HuH-7.5 (cell line): ENCODE data around the gene NIPSNAP3A.
"Not testable (repeated sequence)": the region's sequence is repeated elsewhere in the genome, so short reads cannot be mapped to it uniquely, and the experiment has no call there.

ENCODE experiments used
- DNase-seq: peaks from one replicate; pipeline ENCODE4 v3.0.0; 2011; ENCODE audit warnings: low spot score

The NIPSNAP3A gene

DNA sequence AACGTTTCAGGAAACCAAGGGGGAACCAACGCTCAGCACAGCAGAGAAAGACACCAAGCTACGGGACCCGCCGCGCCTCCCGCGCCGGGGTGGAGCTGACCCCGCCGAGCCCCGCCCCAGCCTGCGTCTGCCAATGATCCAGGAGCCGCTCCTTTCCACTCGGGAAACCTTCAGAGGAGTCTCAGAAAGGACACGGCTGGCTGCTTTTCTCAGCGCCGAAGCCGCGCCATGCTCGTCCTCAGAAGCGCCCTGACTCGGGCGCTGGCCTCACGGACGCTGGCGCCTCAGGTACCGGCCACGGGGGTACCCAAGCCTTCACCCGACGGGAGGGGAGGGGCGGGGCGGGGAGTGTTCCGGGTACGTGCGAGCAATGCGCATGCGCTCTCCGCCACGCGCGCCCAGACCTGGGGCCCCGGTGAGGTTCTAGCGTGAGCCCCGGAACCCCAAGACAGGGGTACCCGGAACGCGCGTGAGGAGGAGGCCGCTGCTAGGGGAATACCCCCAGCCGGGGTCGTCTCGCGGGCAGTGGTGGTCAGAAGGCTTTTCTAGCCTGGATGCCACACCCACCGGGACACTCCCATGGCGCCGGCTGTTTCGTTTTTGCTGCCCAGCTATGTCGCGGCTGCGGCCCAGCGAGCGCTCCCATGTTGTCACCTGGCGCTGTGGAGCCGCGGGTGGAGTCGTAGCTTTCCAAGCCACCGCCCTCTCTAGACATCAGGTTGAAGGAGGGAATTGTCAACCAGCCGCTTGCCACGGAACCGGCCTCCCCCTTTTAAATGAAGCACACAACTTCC, at the start of gene NIPSNAP3A:
TSS of gene NIPSNAP3A (plus strand) at position 119 of the 794 bp plus-strand sequence. CDS start at position 229, 110 bp downstream.
- DNase-seq: peak; percentile 61

DNA sequence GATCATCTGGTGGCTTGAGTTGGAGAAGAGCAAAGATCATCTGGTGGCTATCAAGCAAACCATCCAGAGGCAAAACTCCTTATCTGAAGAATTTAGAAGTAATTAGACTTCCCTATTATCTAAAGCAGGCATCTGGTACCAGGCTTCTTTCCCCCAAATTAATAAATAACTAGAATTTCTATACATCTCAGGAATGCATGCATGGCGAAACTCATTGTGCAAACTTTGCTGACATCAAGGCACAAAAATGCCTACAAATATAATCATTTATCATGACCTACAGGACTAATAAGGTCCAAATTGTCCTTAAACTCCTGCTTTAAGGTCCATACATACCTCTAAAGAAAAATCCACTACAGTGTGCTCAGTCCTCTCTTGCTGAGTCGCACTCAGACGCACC, 47.2 kb upstream of the NIPSNAP3A start:
- DNase-seq: no peak

DNA sequence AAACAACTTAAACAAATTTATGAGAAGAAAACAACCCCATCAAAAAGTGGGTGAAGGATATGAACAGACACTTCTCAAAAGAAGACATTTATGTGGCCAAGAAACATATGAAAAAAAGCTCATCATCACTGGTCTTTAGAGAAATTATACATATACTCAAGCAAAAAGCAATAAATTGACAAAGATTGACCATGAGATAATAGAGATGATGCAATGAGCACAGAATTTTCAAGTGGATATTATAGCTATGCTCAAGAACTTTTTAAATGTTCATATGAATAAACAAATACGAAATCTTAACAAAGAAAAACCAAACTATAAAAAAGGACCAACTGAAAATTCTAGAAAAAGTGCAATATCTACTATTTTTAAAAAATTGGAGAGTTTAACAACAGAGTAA, 38.7 kb upstream of the NIPSNAP3A start:
- not testable (repeated sequence) for DNase-seq

DNA sequence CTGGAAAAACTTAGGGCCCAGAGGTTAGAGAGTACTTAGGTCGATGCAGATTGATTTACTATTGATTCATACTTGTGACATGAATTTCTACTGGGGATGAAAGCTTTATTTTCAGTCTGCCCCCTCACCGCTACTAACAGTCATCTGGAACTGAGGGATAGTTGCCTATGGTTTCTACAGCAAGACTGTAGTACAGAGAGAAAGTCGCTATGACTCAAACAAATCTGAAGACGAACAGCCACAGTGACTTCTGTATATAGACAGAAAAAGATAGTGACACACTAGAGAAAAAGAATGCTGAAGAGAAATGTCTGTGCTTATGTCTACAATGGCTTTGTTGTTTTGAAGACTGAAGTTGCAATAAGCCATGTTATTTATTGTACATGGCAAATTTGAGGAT, 35.9 kb upstream of the NIPSNAP3A start:
- DNase-seq: no peak

DNA sequence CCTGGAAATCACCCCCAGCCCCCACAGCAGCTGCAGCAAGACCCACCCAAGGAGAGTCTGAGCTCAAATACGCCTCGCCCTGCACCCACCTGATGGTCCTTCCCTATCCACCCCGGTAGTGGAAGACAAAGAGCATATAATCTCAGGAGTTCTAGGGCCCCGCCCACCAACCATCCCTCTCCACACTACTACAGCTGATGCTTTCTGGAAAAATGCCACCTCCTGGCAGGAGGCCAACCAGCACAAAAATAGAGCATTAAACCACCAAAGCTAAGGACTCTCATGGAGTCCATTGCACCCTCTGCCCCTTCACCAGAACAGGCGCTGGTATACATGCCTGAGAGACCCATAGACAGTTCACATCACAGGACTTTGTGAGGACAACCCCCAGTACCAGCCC, 22.5 kb upstream of the NIPSNAP3A start:
- no peak for DNase-seq

DNA sequence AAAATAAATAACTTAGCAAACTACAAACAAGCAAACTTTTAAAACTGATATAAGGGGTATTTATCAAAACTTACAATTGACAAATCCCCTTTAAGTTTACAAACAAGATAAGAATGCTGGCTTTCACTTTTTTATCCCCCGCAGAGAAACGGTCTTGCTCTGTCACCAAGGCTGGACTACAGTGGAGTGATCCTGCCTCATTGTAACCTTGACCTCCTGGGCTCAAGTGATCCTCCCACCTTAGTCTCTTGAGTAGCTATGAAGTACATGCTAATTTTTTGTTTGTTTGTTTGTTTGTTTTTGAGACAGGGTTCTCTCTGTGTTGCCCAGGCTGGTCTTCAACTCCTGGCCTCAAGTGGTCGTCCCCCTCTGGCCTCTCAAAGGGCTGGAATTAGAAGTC, 9.0 kb upstream of the NIPSNAP3A start:
- DNase-seq: no peak

DNA sequence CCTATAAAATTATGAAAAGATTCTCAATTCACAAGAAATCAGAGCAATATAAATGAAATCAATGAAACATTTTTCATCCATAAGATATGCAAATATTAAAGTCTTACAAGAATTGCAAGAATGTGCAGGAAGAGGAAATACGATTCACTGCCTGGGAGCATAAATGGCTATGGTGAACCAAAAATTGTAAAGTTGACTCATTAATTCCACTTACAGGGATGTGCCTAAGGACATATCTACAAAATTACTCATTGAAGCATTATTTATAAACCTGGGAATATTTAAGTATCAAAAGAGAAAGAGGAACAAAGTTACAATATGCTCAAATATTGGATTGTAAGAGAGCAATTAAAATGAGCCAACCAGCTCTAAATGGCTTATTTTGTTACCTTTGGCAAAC, 6.9 kb upstream of the NIPSNAP3A start:
- DNase-seq: no peak

DNA sequence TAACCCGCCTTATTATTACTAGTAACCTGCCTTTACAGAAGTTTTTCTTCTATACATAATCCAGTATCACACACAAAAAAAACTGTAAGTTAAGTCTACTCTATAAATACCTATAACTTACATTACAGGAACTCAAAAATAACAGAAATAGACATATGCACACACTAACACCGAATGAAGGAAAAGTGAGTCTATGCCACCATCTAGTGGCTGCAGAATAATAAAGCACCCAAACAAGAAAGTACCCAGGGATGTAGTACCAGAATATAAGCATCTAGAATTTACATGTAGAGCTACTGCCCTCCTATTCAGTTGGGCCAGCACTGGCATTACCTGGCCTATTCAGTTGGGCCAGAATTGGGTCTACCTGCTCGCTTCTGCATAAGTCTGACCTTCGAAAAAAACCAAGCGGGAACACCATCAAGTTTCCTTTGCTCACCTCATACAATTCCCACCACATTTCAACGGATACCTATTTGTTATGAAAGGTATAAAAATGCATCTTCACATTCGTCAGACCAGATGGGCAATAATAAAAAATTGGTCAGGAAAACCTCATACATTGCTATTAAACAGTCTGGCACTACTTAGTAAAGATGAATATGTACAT, 4.0 kb upstream of the NIPSNAP3A start:
- peak; percentile 46 for DNase-seq

DNA sequence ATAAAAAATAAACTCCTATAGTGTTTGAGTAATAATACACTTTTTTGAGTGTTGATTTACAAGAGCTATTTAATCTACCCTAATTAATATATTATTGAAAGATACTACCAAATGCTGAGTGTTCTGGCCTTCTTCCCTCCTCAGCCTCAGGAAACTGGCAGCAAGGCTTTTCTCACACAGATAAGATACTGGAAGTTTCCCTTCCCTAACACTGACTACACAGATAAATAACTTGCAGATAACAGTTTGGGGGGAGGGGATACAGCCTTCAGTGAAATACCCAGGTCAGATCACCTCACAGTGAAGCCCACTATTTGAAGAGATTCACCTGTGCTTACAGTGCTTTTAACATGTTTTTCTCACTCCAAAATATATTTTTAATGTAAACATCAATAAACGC, 1.6 kb upstream of the NIPSNAP3A start:
- DNase-seq: no peak

DNA sequence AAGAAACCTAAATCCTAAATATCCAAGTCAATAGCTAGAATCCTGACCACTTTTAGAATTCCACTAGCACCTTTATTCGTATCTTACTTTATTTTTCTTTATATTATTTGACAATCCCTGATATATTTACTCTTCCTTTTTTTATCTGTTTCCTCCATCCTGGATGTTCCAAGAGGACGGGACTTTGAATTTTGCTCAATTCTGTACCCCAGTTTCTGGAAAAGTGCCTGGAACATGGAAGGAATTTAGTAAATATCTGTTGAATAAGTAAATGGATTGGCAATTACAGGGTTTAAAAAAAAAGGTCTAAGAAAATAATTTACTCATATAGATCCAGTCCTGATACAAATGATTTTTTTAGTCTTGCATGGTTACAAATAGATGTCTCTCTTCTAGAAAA, 1.2 kb upstream of the NIPSNAP3A start:
- DNase-seq: no peak

DNA sequence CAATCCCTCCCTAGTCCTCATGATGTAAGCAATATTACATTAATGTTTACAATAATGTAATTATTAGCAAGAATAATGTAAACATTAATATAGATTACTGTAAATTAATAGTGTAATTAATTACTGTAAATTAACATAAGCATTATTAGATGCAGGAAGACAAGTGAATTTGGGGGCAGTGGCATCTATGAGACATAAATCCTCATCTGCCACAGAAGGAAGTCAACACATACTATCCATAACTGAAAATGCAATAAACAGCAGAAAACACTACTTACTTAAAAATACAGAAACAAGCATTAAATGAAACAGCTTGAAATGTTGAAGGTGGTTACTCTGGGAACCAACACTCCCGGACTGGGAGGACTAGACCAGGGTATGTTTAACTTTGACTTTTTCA, 685 bp upstream of the NIPSNAP3A start:
- DNase-seq: no peak

DNA sequence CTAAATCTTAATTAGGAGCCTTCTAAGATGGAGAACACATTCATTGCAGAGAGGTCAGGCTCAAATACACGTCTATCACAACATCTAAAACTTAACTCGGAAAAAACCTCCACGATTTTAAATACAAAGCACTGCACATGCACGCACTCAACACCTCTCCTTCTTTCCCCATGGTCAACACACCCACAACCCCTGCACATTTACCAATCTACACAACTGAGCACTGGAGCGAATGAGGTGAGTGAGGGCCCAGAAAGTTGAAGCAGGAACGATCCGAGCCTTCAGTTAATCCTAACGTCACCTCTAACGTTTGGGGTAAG, 278 bp upstream of the NIPSNAP3A start:
- DNase-seq: no peak

DNA sequence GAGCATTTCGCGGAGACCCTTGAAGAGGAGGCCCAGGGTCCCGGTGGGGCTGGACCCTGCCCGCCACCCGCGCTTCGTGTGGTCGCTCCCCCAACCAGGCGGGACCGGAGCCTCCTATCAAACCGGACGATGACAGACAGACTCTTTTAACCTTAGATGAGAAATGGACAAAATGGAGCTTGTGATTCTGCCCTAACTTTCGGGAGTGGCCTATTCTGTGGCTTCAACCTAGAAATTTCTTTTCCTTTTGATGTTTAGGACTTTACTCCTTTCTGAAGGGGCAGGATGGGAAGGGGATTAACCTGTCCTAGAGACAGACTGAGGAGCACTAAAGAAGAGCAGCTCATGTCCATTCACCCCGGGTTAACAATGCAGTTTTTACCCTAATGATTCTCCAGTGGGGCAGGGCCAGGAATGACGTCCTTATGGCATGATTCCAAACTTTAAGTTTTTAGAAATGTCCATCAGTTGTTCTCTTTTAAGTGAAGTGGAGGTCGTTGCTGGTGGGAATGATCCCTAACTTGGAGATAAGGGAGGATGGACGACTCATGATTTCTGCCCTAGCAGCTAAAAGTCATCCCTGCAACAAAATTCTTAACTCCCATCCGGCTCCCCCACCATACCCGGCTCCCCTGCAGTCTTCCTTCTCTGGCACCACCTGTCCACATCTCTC, 1.0 kb downstream of the NIPSNAP3A start:
- DNase-seq: no peak

DNA sequence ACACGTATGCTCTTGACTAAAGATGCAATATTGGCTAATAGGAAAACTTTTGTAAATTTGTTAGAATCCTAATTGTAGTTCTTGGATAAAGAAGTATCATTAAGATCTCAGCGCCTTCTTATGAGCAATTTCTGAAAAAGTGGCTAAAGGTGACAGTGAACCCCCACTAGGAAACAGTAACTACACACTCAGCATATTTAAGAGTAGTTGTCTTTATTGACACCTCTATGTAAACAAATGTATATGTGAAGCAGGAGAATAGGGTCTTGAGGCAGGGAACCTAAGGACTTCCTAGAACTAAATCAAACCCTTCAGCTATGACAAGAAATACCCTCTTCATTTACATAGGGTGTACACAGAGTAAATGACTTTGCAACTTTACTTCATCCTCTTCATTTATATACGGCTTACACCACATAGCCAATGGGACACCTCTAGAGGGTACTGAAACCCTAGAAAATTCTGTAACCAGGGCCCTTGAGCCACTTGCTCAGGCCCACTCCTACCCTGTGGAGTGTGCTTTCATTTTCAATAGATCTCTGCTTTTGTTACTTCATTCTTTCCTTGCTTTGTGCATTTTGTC, 2.8 kb downstream of the NIPSNAP3A start:
- no peak for DNase-seq

DNA sequence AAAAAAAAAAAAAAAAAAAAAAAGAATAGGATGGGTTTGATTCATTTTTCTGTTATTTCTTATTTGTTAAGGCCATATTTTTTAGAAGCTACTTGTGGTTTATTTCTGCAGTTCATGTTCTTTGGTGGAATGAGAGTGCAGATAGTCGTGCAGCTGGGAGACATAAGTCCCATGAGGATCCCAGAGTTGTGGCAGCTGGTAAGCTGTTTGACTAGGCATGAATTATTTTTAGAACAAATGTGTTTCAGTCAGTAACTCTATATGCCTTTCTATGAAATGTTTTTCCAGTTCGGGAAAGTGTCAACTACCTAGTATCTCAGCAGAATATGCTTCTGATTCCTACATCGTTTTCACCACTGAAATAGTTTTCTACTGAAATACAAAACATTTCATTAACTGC, 11.5 kb downstream of the NIPSNAP3A start:
- DNase-seq: no peak

DNA sequence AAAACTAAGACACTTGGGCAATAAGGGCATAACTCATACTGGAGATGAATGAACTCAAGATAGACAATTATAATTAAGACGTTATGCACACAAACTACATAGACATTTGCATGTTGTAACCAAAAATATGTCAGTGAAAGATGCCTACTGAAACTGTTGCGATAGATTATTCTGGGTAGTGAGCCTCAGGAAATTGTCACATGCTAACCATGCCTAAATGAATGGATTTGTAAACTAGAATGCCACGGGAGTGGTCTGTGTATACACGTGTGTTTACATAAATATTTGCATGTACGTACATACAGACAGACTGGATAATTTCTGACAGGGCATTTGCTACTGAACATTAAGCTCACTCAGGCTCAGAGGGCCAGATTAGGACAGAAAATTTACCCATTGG, 17.7 kb downstream of the NIPSNAP3A start:
- DNase-seq: no peak

DNA sequence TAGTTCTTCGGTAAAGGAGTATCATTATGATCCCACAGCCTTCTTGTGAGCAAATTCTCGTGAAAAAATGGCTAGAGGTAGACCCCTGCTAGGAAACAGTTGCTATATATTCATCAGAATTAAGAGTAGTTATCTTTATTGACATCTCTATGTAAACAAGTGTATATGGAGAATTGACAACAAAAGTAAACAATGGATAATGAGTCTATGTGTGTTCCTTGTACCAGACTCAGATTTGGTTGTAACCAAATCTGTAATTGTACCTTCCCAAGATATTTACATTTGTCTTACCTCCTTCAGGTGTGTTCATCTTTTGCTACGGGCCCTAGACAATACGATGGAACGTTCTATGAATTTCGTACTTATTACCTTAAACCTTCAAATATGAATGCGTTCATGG, 18.5 kb downstream of the NIPSNAP3A start:
- no peak for DNase-seq

DNA sequence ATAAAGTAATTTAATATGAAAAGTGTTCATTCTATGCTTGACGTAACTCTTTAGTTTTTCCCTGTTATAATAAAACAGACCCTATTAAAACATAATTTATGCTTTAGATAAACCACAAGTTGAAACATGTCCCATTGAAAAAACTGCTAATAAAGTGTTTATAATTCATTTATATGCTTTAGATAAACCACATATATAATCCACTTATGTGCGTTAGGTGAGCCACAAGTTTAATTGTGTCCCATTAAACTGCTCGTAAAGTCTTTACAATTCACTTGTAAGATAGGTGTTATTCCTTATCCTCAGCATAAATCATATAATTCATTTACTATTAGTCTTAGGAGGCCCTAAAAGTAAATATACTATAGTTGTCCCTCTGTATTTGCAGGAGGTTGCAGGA, 20.0 kb downstream of the NIPSNAP3A start:
- no peak for DNase-seq

DNA sequence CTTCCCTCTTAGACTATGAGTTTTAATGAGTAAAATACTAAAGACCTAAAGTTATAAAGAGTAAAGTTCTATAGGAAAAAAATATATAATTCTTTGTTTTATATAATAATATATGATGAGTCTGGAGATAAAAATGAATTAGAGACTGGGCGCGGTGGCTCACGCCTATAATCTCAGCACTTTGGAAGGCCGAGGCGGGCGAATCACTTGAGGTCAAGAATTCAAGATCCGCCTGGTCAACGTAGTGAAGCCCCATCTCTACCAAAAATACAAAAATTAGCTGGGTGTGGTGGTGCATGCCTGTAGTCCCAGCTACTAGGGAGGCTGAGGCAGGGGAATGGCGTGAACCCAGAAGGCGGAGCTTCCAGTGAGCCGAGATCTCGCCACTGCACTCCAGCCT, 21.5 kb downstream of the NIPSNAP3A start:
- DNase-seq: not testable (repeated sequence)

DNA sequence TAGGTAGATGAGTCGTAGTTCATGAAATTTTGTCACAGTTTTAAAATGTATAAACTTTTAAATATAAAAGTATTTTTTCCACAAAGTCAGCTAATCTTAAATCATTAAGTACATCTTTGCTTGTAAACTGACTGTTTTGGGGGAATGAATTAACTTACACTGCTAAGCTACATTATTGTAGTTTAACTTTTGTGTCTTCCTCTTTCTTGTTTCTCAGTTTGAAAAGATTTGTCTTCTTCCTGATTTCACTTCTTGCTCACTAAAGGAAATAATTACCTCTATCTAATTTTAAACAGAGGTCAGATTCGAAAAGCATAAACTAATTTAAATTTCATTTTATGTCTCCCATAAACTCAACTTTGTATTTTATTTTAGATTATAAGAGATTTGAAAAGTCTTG, 22.2 kb downstream of the NIPSNAP3A start:
- DNase-seq: no peak

DNA sequence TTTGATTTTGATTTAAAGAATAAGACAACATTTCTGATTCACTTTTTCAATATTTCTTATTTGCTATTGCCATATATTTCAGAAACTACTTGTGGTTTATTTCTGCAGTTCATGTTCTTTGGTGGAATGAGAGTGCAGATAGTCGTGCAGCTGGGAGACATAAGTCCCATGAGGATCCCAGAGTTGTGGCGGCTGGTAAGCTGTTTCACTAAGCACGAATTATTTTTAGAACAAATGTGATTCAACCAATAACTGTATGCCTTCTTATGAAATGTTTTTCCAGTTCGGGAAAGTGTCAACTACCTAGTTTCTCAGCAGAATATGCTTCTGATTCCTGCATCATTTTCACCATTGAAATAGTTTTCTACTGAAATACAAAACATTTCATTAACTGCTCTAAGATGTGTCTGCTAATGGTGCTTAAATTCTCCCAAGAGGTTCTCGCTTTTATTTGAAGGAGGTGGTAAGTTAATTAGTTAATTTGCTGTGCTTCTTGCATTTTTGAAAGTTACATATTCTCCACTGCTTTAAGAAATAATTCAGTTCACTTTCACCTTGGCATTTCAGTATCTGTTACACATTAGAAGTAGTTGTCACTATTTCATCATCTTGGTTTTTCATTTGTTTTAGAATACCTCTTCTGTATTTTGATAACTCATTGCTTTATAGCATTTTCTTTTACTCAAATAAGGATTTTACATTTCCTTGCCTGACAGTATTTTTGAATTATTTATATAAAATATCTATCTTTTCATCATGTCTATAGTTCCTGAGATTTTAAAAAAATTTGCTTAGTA, 25.4 kb downstream of the NIPSNAP3A start:
- DNase-seq: no peak

DNA sequence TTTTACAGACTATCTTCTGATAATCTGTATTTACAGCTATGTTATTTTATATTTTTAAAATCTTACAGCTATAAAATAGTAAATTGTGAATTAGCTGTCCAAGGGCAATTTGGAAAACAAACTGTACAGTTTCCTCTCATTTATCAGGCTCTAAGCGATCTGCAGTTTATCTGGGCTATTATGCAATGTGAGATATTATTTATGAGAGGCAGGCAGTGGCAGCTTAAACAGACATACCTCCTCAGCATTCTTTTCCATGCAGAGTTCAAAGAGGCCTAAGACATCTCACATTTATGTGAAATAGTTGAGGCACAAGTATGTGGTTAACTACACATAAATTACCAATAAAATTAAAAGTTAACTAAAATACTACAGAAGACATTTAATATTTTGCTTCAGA, 26.6 kb downstream of the NIPSNAP3A start:
- no peak for DNase-seq
